Suprapubic skin (tissue), 3 donors: ENCODE results near the gene SRGAP1.

Experiments used
- CTCF ChIP-seq, 2 donors: fragments of 200-600 bp in 1 of 2; fragments of 450-650 bp in 1 of 2; sonication (generic) in 1 of 2; IDR thresholded peaks; one replicate each; pipeline ENCODE4 v1.5.1; 2016 to 2019; ENCODE audit warnings: antibody characterized with exemption in 2 of 2, mild to moderate bottlenecking in 1 of 2, moderate library complexity in 1 of 2
- EP300 ChIP-seq: sonication (generic); formaldehyde crosslinking; IDR thresholded peaks from one replicate; pipeline ENCODE4 v1.6.1; 2017; ENCODE audit warnings: antibody characterized with exemption
- POLR2A ChIP-seq, 2 donors: fragments of 450-650 bp; IDR thresholded peaks; one replicate each; pipeline ENCODE4 v1.6.1; 2017; ENCODE audit warnings: antibody characterized with exemption in 2 of 2, mild to moderate bottlenecking in 2 of 2, moderate library complexity in 2 of 2

DNA sequence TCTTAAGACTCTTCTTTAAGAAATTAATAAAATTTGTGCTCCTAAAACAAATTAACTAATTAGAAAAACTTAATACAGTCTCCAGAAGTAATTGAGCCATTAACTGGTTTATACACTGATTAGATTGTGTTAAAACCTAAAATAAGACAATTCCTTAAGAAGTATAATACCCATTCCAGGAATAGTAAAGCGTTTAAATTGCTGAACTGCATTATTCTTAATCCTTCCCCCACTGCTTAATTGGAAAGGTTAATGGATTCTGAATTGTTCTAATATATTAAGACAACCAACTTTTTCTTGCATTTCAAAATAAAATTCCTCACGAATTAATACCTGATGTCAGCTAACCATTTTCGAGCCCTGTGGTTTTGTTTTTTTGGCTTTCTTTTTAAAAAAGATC is 249.2 kb downstream of the SRGAP1 start:
- no peak for TF ChIP-seq POLR2A (IDR thresholded peaks at IDR 0.05)
- no peak for TF ChIP-seq CTCF (IDR thresholded peaks at IDR 0.05)
- no peak for TF ChIP-seq EP300
